ENCODE data around the gene EFEMP1. TPM values are rescaled to one million over a fixed set of nuclear protein-coding genes. Genes with fewer than 3 reads are reported as not detected.

The EFEMP1 gene
- total RNA-seq, 1 donor from 2014 or later: 40.7 TPM

DNA sequence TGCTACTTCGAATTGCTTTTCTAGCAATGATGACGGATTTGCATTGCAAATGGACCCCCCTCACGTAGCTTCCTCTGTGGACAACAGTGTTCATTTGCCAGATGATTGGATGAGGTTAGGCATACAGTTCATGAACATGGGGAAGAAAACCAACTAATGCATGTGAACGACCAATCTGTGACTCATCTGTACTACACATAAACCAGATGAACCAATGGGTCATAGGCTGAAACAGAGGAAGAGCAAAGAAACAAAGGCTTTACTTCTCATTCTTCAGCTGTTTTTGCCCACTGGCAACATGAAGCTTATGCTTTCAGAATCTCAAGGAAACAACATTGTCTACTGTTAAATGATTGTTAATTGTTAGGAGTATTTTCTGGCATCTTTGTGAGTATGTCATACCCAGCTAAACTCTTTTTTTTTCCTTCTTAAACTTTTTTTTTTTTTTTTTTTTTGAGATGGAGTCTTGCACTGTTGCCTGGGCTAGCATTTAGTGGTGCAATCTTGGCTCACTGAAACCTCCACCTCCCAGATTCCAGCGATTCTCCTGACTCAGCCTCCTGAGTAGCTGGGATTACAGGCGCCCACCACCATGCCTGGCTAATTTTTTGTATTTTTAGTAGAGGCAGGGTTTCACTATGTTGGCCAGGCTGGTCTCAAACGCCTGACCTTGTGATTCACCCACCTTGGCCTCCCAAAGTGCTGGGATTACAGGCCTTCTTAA lies 35.5 kb downstream of the EFEMP1 start:
- TF ChIP-seq, protein P1, sequence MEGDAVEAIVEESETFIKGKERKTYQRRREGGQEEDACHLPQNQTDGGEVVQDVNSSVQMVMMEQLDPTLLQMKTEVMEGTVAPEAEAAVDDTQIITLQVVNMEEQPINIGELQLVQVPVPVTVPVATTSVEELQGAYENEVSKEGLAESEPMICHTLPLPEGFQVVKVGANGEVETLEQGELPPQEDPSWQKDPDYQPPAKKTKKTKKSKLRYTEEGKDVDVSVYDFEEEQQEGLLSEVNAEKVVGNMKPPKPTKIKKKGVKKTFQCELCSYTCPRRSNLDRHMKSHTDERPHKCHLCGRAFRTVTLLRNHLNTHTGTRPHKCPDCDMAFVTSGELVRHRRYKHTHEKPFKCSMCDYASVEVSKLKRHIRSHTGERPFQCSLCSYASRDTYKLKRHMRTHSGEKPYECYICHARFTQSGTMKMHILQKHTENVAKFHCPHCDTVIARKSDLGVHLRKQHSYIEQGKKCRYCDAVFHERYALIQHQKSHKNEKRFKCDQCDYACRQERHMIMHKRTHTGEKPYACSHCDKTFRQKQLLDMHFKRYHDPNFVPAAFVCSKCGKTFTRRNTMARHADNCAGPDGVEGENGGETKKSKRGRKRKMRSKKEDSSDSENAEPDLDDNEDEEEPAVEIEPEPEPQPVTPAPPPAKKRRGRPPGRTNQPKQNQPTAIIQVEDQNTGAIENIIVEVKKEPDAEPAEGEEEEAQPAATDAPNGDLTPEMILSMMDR (IDR thresholded peaks at IDR 0.05; ENCODE audit: insufficient read depth, low read length, poor library complexity, severe bottlenecking): no peak
- Histone ChIP-seq H3K4me3 (ENCODE audit: low read depth, low read length) (no peak overlapping the region), H3K27me3 (ENCODE audit: control insufficient read depth, insufficient read depth, low read length) (no peaks in the 10 kb centered on the region), H3K36me3 (ENCODE audit: control insufficient read depth, insufficient read depth, low read length) (no peaks in the 10 kb centered on the region)
- peak; percentile 52 for DNase-seq (ENCODE audit: low read depth)

DNA sequence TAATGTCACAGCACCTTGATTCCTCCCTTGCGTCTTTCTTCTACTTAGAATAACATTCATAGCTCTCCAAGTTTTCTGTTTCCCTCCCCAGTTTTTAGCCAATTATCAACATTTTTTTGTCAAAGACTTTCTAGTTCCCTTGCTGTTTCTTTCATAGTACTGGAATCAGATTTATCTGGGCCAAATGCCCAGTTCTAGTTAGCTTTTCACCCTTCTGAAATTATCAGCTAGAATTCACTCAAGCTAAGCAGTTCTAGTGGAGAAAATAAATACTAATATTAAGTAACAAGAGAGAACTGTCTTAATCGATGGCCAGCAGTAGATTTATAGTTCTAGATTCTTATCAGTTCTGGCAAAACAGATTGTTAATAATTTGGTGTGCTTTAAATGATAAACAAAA lies 36.2 kb downstream of the EFEMP1 start:
- no peak overlapping the region for H3K4me3 ChIP-seq (ENCODE audit: low read depth, low read length)
- no peaks in the 10 kb centered on the region for H3K36me3 ChIP-seq (ENCODE audit: control insufficient read depth, insufficient read depth, low read length)
- H3K27me3 ChIP-seq (ENCODE audit: control insufficient read depth, insufficient read depth, low read length): no peaks in the 10 kb centered on the region
- TF ChIP-seq, protein P1 (IDR thresholded peaks at IDR 0.05; ENCODE audit: insufficient read depth, low read length, poor library complexity, severe bottlenecking): no peak
- DNase-seq (ENCODE audit: low read depth): no peak

DNA sequence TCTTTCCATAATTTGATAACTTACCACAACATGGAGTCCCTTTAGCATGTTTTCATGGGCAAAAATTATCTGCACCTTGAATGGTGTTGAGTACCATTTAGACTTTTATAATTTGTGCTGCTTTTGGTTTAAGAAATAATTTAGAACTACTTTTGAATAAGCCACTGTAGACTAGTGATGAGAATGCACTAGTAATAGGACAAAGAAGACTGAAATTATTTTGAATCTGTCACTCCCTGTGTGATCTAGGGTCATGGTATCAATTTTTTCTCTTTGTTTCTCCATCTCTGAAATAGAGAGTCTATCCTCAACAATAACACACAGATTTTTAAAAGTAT lies 37.7 kb downstream of the EFEMP1 start:
- Histone ChIP-seq H3K27me3 (ENCODE audit: control insufficient read depth, insufficient read depth, low read length) (no peaks in the 10 kb centered on the region), H3K4me3 (ENCODE audit: low read depth, low read length) (no peak overlapping the region), H3K36me3 (ENCODE audit: control insufficient read depth, insufficient read depth, low read length) (no peaks in the 10 kb centered on the region)
- no peak for DNase-seq (ENCODE audit: low read depth)
- TF ChIP-seq, protein P1 (IDR thresholded peaks at IDR 0.05; ENCODE audit: insufficient read depth, low read length, poor library complexity, severe bottlenecking): no peak

DNA sequence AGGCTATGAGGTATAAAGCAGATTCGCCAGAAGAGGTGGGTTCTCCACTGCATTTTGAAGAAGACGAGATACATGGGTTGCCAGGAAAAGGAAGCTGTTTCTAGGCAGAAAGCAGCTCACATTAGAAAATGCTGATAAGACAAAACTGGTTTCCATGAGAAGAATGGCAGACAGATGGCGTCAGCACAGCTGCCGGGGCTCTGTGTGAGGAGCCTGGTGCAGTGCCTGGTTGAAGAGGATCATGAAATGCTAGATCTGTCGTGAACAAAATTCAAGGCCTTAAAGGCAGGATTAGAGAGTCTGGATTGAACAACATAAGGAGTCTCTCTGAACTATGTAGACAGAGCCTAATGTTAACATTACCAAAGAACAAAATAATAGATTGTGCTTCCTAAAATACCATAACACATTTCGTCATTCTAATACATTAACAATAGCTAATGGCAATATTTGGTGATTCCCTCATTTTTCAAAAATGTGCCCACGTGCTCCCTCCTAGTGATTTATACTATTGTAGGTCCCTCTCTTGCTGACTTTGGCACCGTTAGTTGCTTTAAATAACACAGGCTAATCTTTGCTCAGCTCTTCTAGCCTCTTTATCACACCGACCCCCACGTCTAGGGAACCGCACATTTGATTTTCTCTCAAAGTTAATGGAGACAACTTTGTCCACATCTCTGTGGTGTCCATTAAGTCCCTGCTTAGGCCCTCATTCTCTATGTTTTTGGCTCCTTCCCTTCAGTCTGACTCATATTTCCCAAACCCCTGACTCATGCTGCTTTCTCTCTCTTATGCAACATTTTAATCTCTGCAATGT lies 38.2 kb downstream of the EFEMP1 start:
- TF ChIP-seq, protein P1 (IDR thresholded peaks at IDR 0.05; ENCODE audit: insufficient read depth, low read length, poor library complexity, severe bottlenecking): no peak
- peak; percentile 38 for DNase-seq (ENCODE audit: low read depth)
- H3K27me3 ChIP-seq (ENCODE audit: control insufficient read depth, insufficient read depth, low read length): no peaks in the 10 kb centered on the region
- H3K36me3 ChIP-seq (ENCODE audit: control insufficient read depth, insufficient read depth, low read length): no peaks in the 10 kb centered on the region
- no peak overlapping the region for H3K4me3 ChIP-seq (ENCODE audit: low read depth, low read length)

DNA sequence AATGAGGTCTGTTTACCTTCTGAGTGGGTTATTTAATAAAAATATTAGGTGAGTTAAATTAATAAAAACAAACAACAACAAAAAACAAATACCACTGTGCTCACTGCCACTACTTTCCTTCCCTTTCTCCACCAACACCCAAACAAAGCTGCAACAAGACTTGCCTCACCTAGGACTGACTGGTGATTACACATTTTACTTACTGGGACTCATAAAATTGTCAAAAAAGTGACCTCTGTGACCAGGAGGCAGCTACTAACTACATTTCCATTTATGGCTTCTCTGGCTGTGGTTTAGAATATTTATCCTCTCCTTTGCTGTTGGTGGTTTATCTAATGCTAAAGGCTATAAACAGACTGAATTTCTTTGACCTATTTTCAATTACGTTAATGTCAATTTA lies 39.8 kb downstream of the EFEMP1 start:
- TF ChIP-seq, protein P1 (IDR thresholded peaks at IDR 0.05; ENCODE audit: insufficient read depth, low read length, poor library complexity, severe bottlenecking): no peak
- no peak for DNase-seq (ENCODE audit: low read depth)
- no peaks in the 10 kb centered on the region for H3K36me3 ChIP-seq (ENCODE audit: control insufficient read depth, insufficient read depth, low read length)
- H3K4me3 ChIP-seq (ENCODE audit: low read depth, low read length): no peak overlapping the region
- H3K27me3 ChIP-seq (ENCODE audit: control insufficient read depth, insufficient read depth, low read length): no peaks in the 10 kb centered on the region

All from kidney epithelial cell (primary cell).